ENCODE measurements around the gene RIMBP2.
A peak's percentile ranks its signal among the peaks of the same experiment; 100 is the strongest.
"Not testable (repeated sequence)": the region's sequence is repeated elsewhere in the genome, so short reads cannot be mapped to it uniquely, and the experiment has no call there.

RIMBP2 gene

GRCh38 chr12:130596241-130596640 lies 119.9 kb downstream of the RIMBP2 start:
- intact Hi-C loops (cut with DNase I), result no loop called here

GRCh38 chr12:130595566-130595965 lies 120.5 kb downstream of the RIMBP2 start:
- DNase-seq, result no peak
- intact Hi-C loops (cut with DNase I), result no loop called here

More at GRCh38 chr12:130596241-130596640, 119.9 kb downstream of the RIMBP2 start:
- DNase-seq, result no peak

GRCh38 chr12:130593056-130593455 lies 123.0 kb downstream of the RIMBP2 start:
- DNase-seq, result peak in 1 of 42 donors; percentile 25
- intact Hi-C loops (cut with DNase I), result no loop called here

GRCh38 chr12:130592641-130593040 lies 123.5 kb downstream of the RIMBP2 start:
- intact Hi-C loops (cut with DNase I), result no loop called here

GRCh38 chr12:130591736-130592135 lies 124.4 kb downstream of the RIMBP2 start:
- intact Hi-C loops (cut with DNase I), result no loop called here
- DNase-seq, result peak in 1 of 42 donors; percentile 7

More at GRCh38 chr12:130592641-130593040, 123.5 kb downstream of the RIMBP2 start:
- DNase-seq, result peak in 1 of 42 donors; percentile 25

GRCh38 chr12:130590685-130591084 lies 125.4 kb downstream of the RIMBP2 start:
- no peak for DNase-seq
- intact Hi-C loops (cut with DNase I), result no loop called here

GRCh38 chr12:130589540-130590317 lies 126.4 kb downstream of the RIMBP2 start:
- DNase-seq, result no peak
- intact Hi-C loops (cut with DNase I), result no loop called here

- intact Hi-C loops (cut with DNase I), result no loop called here
- DNase-seq, result no peak
These were observed 127.2 kb downstream of the RIMBP2 start for GRCh38 chr12:130588696-130589539.

- no peak for DNase-seq
- intact Hi-C loops (cut with DNase I), result no loop called here
These were observed 128.1 kb downstream of the RIMBP2 start for GRCh38 chr12:130587966-130588365.

- intact Hi-C loops (cut with DNase I); DNase-seq: not testable (repeated sequence)
These were observed 131.6 kb downstream of the RIMBP2 start for GRCh38 chr12:130584475-130584874.

- no peak for DNase-seq
- intact Hi-C loops (cut with DNase I), result no loop called here
These were observed 132.3 kb downstream of the RIMBP2 start for GRCh38 chr12:130583800-130584199.

- no peak for DNase-seq
- intact Hi-C loops (cut with DNase I), result no loop called here
These were observed 132.8 kb downstream of the RIMBP2 start for GRCh38 chr12:130583317-130583716.

- intact Hi-C loops (cut with DNase I), result no loop called here
- DNase-seq, result no peak
These were observed 133.8 kb downstream of the RIMBP2 start for GRCh38 chr12:130582286-130582685.

GRCh38 chr12:130581782-130582181 lies 134.3 kb downstream of the RIMBP2 start:
- intact Hi-C loops (cut with DNase I), result no loop called here

GRCh38 chr12:130579231-130579630 lies 136.9 kb downstream of the RIMBP2 start:
- intact Hi-C loops (cut with DNase I), result no loop called here
- DNase-seq, result no peak

More at GRCh38 chr12:130581782-130582181, 134.3 kb downstream of the RIMBP2 start:
- DNase-seq, result no peak

- no peak for DNase-seq
- intact Hi-C loops (cut with DNase I), result no loop called here
These were observed 138.7 kb downstream of the RIMBP2 start for GRCh38 chr12:130577351-130577750.

- no peak for DNase-seq
- intact Hi-C loops (cut with DNase I), result no loop called here
These were observed 139.7 kb downstream of the RIMBP2 start for GRCh38 chr12:130576371-130576816.

- intact Hi-C loops (cut with DNase I), result no loop called here
- DNase-seq, result no peak
These were observed 141.7 kb downstream of the RIMBP2 start for GRCh38 chr12:130574402-130574801.

GRCh38 chr12:130573766-130574165 lies 142.3 kb downstream of the RIMBP2 start:
- DNase-seq, result no peak
- intact Hi-C loops (cut with DNase I), result no loop called here

GRCh38 chr12:130573235-130573634 lies 142.9 kb downstream of the RIMBP2 start:
- DNase-seq, result no peak
- intact Hi-C loops (cut with DNase I), result no loop called here
